Measurements from ENCODE around the gene NOB1.

NOB1 gene

GRCh38 chr16:69754143-69754468 lies 620 bp downstream of the NOB1 start:
- TF ChIP-seq, protein P1, sequence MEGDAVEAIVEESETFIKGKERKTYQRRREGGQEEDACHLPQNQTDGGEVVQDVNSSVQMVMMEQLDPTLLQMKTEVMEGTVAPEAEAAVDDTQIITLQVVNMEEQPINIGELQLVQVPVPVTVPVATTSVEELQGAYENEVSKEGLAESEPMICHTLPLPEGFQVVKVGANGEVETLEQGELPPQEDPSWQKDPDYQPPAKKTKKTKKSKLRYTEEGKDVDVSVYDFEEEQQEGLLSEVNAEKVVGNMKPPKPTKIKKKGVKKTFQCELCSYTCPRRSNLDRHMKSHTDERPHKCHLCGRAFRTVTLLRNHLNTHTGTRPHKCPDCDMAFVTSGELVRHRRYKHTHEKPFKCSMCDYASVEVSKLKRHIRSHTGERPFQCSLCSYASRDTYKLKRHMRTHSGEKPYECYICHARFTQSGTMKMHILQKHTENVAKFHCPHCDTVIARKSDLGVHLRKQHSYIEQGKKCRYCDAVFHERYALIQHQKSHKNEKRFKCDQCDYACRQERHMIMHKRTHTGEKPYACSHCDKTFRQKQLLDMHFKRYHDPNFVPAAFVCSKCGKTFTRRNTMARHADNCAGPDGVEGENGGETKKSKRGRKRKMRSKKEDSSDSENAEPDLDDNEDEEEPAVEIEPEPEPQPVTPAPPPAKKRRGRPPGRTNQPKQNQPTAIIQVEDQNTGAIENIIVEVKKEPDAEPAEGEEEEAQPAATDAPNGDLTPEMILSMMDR (IDR thresholded peaks at IDR 0.05; ENCODE audit: poor library complexity, severe bottlenecking) = no peak
- no peaks in the 10 kb centered on the region for H3K4me1 ChIP-seq (ENCODE audit: insufficient read depth, poor library complexity, severe bottlenecking)
- peak overlapping the region; percentile 48 for H3K27ac ChIP-seq (ENCODE audit: poor library complexity, severe bottlenecking)
- no peak; the same call in 2 of the 3 replicates for ATAC-seq (ENCODE audit: low read depth)
- H3K36me3 ChIP-seq (ENCODE audit: low read depth) = peaks cover 35% of the 10 kb centered on the region
- no peak for DNase-seq (ENCODE audit: low spot score)
- H3K9me3 ChIP-seq (ENCODE audit: severe bottlenecking) = no peaks in the 10 kb centered on the region
- peak overlapping the region; percentile 85 for H3K4me3 ChIP-seq (ENCODE audit: severe bottlenecking)
- no peaks in the 10 kb centered on the region for H3K27me3 ChIP-seq (ENCODE audit: insufficient read depth, poor library complexity, severe bottlenecking)

GRCh38 chr16:69748694-69749345 lies 5.9 kb downstream of the NOB1 start:
- Histone ChIP-seq H3K4me1 (ENCODE audit: insufficient read depth, poor library complexity, severe bottlenecking) (no peaks in the 10 kb centered on the region), H3K9me3 (ENCODE audit: severe bottlenecking) (no peaks in the 10 kb centered on the region), H3K27me3 (ENCODE audit: insufficient read depth, poor library complexity, severe bottlenecking) (no peaks in the 10 kb centered on the region), H3K4me3 (ENCODE audit: severe bottlenecking) (no peak overlapping the region), H3K36me3 (ENCODE audit: low read depth) (peaks cover 86% of the 10 kb centered on the region), H3K27ac (ENCODE audit: poor library complexity, severe bottlenecking) (no peak overlapping the region)
- ATAC-seq (ENCODE audit: low read depth) (no peak), DNase-seq (ENCODE audit: low spot score) (no peak)
- TF ChIP-seq, protein P1 (IDR thresholded peaks at IDR 0.05; ENCODE audit: poor library complexity, severe bottlenecking) = no peak

DNA sequence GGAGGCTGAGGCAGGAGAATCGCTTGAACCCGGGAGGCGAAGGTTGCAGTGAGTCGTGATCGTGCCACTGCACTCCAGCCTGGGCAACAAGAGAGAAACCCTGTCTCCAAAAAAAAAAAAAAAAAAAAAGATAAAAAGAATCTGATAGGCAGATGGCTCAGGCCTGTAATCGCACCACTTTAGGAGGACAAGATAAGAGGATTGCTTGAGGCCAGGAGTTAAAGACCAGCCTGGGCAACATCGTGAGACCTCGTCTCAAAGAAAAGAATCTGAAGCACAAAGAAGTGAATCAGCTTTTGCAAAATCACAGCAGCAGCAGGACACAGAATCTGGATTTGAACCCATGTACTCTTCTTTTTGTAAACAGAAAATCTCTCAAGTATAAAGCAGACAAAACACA lies 7.6 kb downstream of the NOB1 start:
- TF ChIP-seq, protein P1 (IDR thresholded peaks at IDR 0.05; ENCODE audit: poor library complexity, severe bottlenecking) = no peak
- DNase-seq (ENCODE audit: low spot score) = no peak
- H3K4me3 ChIP-seq (ENCODE audit: severe bottlenecking) = no peak overlapping the region
- peaks cover 2% of the 10 kb centered on the region for H3K4me1 ChIP-seq (ENCODE audit: insufficient read depth, poor library complexity, severe bottlenecking)
- H3K9me3 ChIP-seq (ENCODE audit: severe bottlenecking) = no peaks in the 10 kb centered on the region
- ATAC-seq (ENCODE audit: low read depth) = no peak
- H3K36me3 ChIP-seq (ENCODE audit: low read depth) = peaks cover 96% of the 10 kb centered on the region
- no peak overlapping the region for H3K27ac ChIP-seq (ENCODE audit: poor library complexity, severe bottlenecking)
- no peaks in the 10 kb centered on the region for H3K27me3 ChIP-seq (ENCODE audit: insufficient read depth, poor library complexity, severe bottlenecking)

GRCh38 chr16:69745959-69746358 lies 8.8 kb downstream of the NOB1 start:
- Histone ChIP-seq H3K4me3 (ENCODE audit: severe bottlenecking) (no peak overlapping the region), H3K27ac (ENCODE audit: poor library complexity, severe bottlenecking) (no peak overlapping the region), H3K4me1 (ENCODE audit: insufficient read depth, poor library complexity, severe bottlenecking) (peaks cover 12% of the 10 kb centered on the region), H3K9me3 (ENCODE audit: severe bottlenecking) (no peaks in the 10 kb centered on the region), H3K36me3 (ENCODE audit: low read depth) (peaks cover 96% of the 10 kb centered on the region), H3K27me3 (ENCODE audit: insufficient read depth, poor library complexity, severe bottlenecking) (no peaks in the 10 kb centered on the region)
- ATAC-seq (ENCODE audit: low read depth) (no peak), DNase-seq (ENCODE audit: low spot score) (no peak)
- TF ChIP-seq, protein P1 (IDR thresholded peaks at IDR 0.05; ENCODE audit: poor library complexity, severe bottlenecking) = no peak

DNA sequence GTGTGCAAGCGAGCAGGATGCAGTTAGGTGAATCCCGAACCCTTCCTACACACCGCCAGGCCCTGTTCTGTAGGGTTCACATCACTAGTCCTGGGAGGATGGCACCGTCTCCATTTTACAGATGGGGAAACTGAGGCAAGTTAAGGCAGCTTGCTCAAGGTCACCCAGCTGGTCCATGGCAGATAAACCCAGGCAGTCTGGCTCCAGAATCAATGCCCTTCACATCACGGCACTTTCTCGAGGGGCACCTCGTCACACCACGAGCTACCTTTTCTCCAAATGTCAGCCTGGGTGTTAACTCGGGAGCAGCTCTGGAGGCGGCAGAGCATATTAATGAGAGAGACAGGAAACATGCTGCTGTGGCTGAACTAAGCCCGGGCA lies 9.5 kb downstream of the NOB1 start:
- no peak for ATAC-seq (ENCODE audit: low read depth)
- TF ChIP-seq, protein P1 (IDR thresholded peaks at IDR 0.05; ENCODE audit: poor library complexity, severe bottlenecking) = no peak
- no peaks in the 10 kb centered on the region for H3K27me3 ChIP-seq (ENCODE audit: insufficient read depth, poor library complexity, severe bottlenecking)
- H3K36me3 ChIP-seq (ENCODE audit: low read depth) = peaks cover 96% of the 10 kb centered on the region
- H3K9me3 ChIP-seq (ENCODE audit: severe bottlenecking) = no peaks in the 10 kb centered on the region
- H3K4me3 ChIP-seq (ENCODE audit: severe bottlenecking) = no peak overlapping the region
- peaks cover 12% of the 10 kb centered on the region for H3K4me1 ChIP-seq (ENCODE audit: insufficient read depth, poor library complexity, severe bottlenecking)
- DNase-seq (ENCODE audit: low spot score) = no peak
- H3K27ac ChIP-seq (ENCODE audit: poor library complexity, severe bottlenecking) = no peak overlapping the region
